Neutrophil (primary cell): ENCODE data around the gene MBTPS1.

ENCODE experiments used
- H3K27ac ChIP-seq: fragments of 200-600 bp; sonication (generic); 2 replicates; pipeline ENCODE4 v1.5.1; 2016; ENCODE audit warnings: mild to moderate bottlenecking, moderate library complexity
- H3K27me3 ChIP-seq: fragments of 200-600 bp; sonication (generic); 2 replicates; pipeline ENCODE4 v1.6.0; 2016; ENCODE audit warnings: mild to moderate bottlenecking
- H3K36me3 ChIP-seq: fragments of 200-600 bp; sonication (generic); 2 replicates; pipeline ENCODE4 v1.5.1; 2017
- H3K4me1 ChIP-seq, 2 experiments: fragments of 200-600 bp in 1 of 2; sonication (generic) in 1 of 2; 1 replicate in 1 of 2; 2 replicates in 1 of 2; pipeline versions ENCODE4 v1.5.1 to v1.6.1; 2013 to 2016; ENCODE audit warnings: low read depth in 1 of 2, low read length in 1 of 2, mild to moderate bottlenecking in 1 of 2, moderate library complexity in 1 of 2; ENCODE audit not compliant: control insufficient read depth in 1 of 2, insufficient read depth in 1 of 2
- H3K4me3 ChIP-seq, 2 experiments: fragments of 200-600 bp in 1 of 2; sonication (generic) in 1 of 2; 1 replicate in 1 of 2; 2 replicates in 1 of 2; pipeline ENCODE4 v1.5.1; 2013 to 2016; ENCODE audit warnings: low read depth in 1 of 2, low read length in 1 of 2, mild to moderate bottlenecking in 1 of 2, moderate library complexity in 1 of 2
- H3K9me3 ChIP-seq: fragments of 200-600 bp; sonication (generic); 2 replicates; pipeline ENCODE4 v1.5.1; 2016
- CTCF ChIP-seq: fragments of 200-600 bp; sonication (generic); IDR thresholded peaks from 2 replicates; pipeline ENCODE4 v1.5.1; 2016; ENCODE audit warnings: antibody characterized with exemption

The MBTPS1 gene

GRCh38 chr16:84144859-84145639 is 28.3 kb upstream of the MBTPS1 start, which contains the start of the genes DNAAF1 and HSDL1:
Gene DNAAF1, plus strand, starts transcription at chr16:84145308. Its CDS starts 133 bp downstream, at chr16:84145441.
Gene HSDL1, minus strand, starts transcription at chr16:84145177. Its CDS starts 13,856 bp downstream, at chr16:84131321.
- TF ChIP-seq CTCF = no peak

GRCh38 chr16:84144209-84144858 is 27.6 kb upstream of the MBTPS1 start:
- Histone ChIP-seq H3K27ac (peak overlapping the region; percentile 77), H3K36me3 (no peaks in the 10 kb centered on the region), H3K4me1 (peaks cover 10 to 13% of the 10 kb centered on the region in 2 experiments), H3K9me3 (no peaks in the 10 kb centered on the region), H3K4me3 (peak overlapping the region; percentile 70 to 92), H3K27me3 (peaks cover 42% of the 10 kb centered on the region)
- TF ChIP-seq CTCF = no peak

More at GRCh38 chr16:84144859-84145639, 28.3 kb upstream of the MBTPS1 start, which contains the start of the genes DNAAF1 and HSDL1:
- Histone ChIP-seq H3K36me3 (no peaks in the 10 kb centered on the region), H3K27me3 (peaks cover 43% of the 10 kb centered on the region), H3K9me3 (no peaks in the 10 kb centered on the region), H3K4me3 (peak within 1 kb of the TSS; percentile 70 to 92), H3K27ac (peak within 1 kb of the TSS; percentile 77), H3K4me1 (peaks cover 10 to 13% of the 10 kb centered on the region in 2 experiments)

GRCh38 chr16:84143784-84144199 is 27.1 kb upstream of the MBTPS1 start:
- no peak for TF ChIP-seq CTCF
- H3K27ac ChIP-seq = peak overlapping the region; percentile 77
- H3K27me3 ChIP-seq = peaks cover 39% of the 10 kb centered on the region
- H3K4me3 ChIP-seq = peak overlapping the region; percentile 70 to 92
- H3K9me3 ChIP-seq = no peaks in the 10 kb centered on the region
- H3K4me1 ChIP-seq = peaks cover 10 to 13% of the 10 kb centered on the region in 2 experiments
- no peaks in the 10 kb centered on the region for H3K36me3 ChIP-seq

GRCh38 chr16:84143081-84143480 is 26.3 kb upstream of the MBTPS1 start:
- Histone ChIP-seq H3K36me3 (no peaks in the 10 kb centered on the region), H3K27ac (no peak overlapping the region), H3K27me3 (peaks cover 33% of the 10 kb centered on the region), H3K4me3 (no peak overlapping the region), H3K4me1 (peaks cover 10 to 13% of the 10 kb centered on the region in 2 experiments), H3K9me3 (no peaks in the 10 kb centered on the region)
- TF ChIP-seq CTCF = no peak

- TF ChIP-seq CTCF = no peak
- Histone ChIP-seq H3K4me1 (peaks cover 10 to 13% of the 10 kb centered on the region in 2 experiments), H3K4me3 (no peak overlapping the region), H3K9me3 (no peaks in the 10 kb centered on the region), H3K27me3 (peaks cover 14% of the 10 kb centered on the region), H3K27ac (no peak overlapping the region), H3K36me3 (no peaks in the 10 kb centered on the region)
These were observed 24.5 kb upstream of the MBTPS1 start for GRCh38 chr16:84141143-84141670.
